ENCODE measurements around the gene ZMYND8. TPM values are rescaled to one million over a fixed set of nuclear protein-coding genes. Genes with fewer than 3 reads are reported as not detected.
A peak's percentile ranks its signal among the peaks of the same experiment; 100 is the strongest.

Gene ZMYND8
- total RNA-seq, 1 experiment from 2014 or later: 22.8 TPM

DNA sequence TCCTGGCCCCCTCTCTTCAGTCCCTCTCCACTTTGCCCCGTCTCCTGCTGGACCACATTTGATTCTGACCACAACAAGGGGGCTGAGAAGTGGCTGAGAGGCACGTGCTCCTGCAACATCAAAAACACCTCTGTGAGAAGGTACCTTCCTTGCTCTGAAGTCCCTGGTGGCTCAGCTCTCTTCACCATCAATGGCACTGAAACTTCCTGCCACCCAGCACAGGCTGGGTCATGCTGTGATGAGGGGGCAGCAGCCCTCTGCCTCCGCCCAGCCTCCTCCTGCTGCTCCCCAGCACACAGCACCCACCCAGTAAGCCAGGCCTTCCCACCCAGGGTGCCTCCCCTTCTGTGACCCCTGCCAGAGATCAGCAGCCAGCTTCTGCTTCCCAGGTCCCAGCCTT is 10.3 kb downstream of the ZMYND8 start:
- DNase-seq (ENCODE audit: low read depth, low spot score): no peak

DNA sequence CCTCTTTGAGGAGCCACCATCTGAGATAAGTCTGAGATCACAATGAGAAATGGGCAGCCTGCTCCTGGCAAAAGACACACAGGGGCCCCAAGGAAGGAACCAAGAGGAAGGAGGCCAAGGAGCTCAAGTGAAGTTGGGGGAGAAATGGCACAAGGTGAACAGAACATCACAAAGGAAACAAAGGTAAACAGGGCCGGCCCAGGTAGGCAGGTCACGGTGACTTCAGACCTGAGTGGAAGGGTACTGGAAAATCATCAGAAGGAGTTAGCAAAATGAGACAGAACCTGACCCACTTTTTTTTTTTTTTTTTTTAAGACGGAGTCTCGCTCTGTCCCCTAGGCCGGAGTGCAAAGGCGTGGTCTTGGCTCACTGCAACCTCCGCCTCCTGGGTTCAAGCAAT is 11.3 kb downstream of the ZMYND8 start:
- no peak for DNase-seq (ENCODE audit: low read depth, low spot score)
- in situ Hi-C loops (cut with HindIII; ENCODE audit: low pct_unique_long_range_greater_than_20kb, low sequenced_read_pairs): no loop called here

More for the DNA sequence above, 10.3 kb downstream of the ZMYND8 start:
- in situ Hi-C loops (cut with HindIII; ENCODE audit: low pct_unique_long_range_greater_than_20kb, low sequenced_read_pairs): no loop called here

DNA sequence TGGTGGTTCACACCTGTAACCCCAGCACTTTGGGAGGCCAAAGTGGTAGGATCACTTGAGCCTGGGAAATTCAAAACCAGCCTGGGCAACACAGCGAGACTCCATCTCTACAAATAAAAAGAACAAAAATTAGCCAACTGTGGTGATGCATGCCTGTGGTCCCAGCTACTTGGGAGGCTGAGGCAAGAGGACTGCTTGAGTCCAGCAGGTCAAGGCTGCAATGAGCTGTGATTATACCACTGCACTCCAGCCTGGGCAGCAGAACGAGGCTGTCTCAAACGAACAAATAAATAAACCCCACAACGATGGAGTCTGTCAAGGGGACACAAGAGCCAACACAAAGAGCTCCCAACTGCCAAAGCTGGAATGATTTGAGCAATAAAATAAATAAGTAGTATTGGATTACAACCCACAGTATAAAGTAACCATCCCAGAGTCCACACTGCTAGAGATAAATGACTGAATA is 13.5 kb downstream of the ZMYND8 start:
- DNase-seq (ENCODE audit: low read depth, low spot score): no peak
- in situ Hi-C loops (cut with HindIII; ENCODE audit: low pct_unique_long_range_greater_than_20kb, low sequenced_read_pairs): no loop called here

DNA sequence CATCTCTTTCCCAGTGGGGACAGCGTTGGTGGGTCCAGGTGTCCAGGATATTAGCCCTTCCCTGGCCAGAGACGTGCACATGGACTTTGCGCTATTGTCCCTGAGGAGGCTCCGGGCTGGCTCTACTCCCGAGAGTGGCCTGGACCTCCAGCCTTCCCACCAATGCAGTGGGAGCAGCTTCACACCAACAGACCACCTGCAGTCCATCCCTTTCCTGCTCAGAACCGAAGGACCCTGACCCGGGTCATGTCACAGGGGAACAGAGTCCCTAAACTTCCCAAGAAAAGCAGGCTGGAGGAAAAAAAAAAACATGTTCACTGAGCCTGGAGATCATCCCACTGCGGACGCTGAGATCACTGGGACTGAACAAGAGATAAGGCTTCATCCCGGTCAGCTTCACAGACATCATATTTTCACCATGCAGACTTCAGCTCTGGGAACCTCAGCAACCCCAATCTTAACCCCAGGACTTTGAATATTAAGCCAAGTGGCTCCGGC is 18.3 kb downstream of the ZMYND8 start:
- DNase-seq (ENCODE audit: low read depth, low spot score): no peak
- in situ Hi-C loops (cut with HindIII; ENCODE audit: low pct_unique_long_range_greater_than_20kb, low sequenced_read_pairs): no loop called here

DNA sequence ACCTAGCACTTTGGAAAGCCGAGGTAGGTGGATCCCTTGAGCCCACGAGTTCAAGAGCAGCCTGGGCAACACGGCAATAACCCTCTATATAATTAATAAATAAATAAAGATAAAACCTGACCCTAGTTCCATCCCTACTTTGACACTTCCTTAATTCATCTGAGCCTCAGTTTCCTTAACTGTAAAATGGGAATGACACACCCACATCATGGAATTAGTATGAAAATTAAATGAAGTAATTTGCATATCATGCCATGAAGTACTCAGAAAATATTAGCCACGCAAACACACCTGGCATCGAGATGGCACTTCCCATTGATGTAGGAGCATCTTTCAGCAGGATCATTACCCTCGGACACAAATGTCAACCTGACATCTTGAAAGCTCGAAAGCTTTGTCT is 19.1 kb downstream of the ZMYND8 start:
- no peak for DNase-seq (ENCODE audit: low read depth, low spot score)
- in situ Hi-C loops (cut with HindIII; ENCODE audit: low pct_unique_long_range_greater_than_20kb, low sequenced_read_pairs): no loop called here

DNA sequence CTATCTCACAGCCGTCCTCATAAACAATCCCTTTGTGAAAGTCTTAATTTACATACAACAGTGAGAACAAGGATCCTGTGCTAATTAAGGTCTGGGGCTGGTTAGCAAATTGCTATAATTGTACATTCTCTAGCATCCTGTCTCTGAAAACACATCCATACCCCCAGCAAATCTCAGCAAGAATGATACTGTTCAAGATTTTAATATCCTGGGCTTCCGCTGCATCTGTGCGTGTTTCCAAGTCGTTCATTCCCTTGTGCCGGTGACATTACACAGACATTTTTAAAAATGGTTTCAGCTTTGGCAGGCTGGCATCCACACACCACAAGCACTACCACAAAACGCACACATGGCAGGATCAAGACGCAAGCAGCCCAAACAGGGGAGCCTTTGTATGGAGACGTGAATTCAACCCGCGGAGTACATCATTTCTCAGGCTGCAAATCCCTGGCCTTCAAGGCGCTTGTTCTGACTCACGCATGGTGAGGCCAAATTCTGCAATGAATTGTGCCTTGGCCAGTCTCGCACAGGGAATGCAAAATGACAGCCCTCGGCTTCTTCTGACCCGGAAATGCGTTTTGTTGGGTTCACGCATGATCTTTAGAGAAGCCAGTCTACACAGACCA is 20.3 kb downstream of the ZMYND8 start:
- DNase-seq (ENCODE audit: low read depth, low spot score): peak; percentile 99
- in situ Hi-C loops (cut with HindIII; ENCODE audit: low pct_unique_long_range_greater_than_20kb, low sequenced_read_pairs): no loop called here

DNA sequence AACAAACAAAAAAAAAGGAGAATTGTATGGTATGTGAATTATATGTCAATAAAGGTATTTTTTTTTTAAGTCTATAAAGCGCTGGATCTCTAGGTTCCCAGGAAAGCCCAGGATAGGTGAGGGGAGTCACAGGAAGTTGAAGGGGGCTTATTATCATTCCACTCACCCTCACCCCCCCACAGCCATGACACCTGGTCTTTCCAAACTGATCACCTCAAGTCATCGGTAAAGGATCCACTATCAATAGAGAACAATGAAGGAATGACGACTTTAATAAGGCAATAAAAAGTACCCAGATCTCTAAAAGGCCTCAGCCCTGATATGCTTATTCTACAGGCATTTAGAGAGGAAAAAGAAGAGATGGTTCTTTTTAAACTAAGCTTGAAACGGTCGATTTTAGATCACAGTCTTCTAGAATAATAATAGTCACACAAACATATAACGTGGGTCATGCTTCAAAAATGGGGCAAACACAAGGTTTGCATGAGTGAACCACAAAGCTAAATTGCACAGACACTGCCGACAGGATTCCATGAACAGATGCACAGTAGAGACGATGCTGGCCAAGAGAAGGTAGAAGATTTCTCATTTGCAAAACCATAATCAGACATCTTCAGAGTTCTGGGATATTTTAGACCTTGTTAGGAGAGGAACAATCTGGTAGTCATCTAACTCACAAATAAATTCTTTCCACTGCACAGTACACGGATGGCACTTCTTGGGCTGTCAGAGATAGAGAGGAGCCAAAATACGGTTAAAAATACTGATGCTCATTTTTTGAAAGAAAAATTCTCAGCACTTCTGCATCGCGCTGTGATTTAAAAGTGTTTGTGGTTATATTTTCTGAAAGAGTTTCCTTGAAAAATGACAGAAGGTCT is 21.0 kb downstream of the ZMYND8 start:
- in situ Hi-C loops (cut with HindIII; ENCODE audit: low pct_unique_long_range_greater_than_20kb, low sequenced_read_pairs): no loop called here
- DNase-seq (ENCODE audit: low read depth, low spot score): no peak

DNA sequence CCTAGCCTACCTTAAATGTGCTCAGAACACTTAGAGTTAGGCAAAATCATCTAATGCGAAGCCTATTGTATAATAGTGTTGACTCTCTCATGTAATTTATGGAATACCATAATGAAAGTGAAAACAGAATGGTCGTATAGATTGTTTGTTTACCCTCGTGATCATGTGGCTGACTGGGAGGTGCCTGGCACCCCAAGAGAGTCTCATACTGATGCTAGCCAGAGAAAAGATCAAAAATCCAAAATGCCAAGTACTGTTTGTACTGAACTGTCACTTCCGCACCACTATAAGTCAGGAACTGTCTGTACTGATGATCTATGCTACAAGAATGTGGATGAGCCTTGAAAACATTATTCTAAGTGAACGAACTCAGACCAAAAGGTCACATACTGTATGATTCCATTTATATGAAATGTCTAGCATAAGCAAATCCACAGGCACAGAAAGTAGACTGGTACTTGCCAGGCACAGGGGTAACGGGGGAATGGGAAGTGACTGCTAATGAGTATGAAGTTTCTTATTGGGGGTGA is 22.4 kb downstream of the ZMYND8 start:
- in situ Hi-C loops (cut with HindIII; ENCODE audit: low pct_unique_long_range_greater_than_20kb, low sequenced_read_pairs): no loop called here

DNA sequence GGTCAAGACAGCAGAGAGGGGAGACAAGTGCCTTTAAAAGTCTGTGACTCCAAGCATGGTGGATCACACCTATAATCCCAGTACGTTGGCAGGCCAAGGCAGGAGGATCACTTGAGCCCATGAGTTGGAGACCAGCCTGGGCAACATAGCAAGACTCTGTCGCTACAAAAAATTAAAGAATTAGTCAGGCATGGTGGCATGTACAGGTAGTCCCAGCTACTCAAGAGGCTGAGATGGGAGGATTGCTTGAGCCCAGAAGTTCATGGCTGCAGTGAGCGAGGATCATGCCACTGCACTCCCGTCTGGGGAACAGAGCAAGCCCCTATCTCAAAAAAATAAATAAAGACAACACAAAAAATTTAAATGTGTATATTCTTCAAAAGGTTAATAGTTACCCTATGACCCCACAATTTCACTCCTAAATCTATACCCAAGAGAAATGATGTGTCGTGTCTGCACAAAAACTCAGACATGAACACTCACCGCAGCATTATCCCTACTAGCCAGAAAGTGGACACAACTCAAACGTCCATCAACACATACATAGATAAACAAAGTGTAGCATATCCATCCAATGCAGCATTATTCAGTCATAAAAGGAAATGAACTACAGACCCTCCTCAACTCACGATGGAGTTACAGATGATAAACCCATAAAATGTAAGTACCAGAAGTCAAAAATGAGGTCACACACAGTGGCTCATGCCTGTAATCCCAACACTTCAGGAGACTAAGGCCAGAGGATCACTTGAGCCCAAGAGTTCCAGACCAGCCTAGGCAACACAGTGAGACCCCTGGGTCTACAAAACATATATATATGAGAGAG is 23.9 kb downstream of the ZMYND8 start:
- in situ Hi-C loops (cut with HindIII; ENCODE audit: low pct_unique_long_range_greater_than_20kb, low sequenced_read_pairs): no loop called here

More for the DNA sequence above, 22.4 kb downstream of the ZMYND8 start:
- DNase-seq (ENCODE audit: low read depth, low spot score): peak; percentile 95

DNA sequence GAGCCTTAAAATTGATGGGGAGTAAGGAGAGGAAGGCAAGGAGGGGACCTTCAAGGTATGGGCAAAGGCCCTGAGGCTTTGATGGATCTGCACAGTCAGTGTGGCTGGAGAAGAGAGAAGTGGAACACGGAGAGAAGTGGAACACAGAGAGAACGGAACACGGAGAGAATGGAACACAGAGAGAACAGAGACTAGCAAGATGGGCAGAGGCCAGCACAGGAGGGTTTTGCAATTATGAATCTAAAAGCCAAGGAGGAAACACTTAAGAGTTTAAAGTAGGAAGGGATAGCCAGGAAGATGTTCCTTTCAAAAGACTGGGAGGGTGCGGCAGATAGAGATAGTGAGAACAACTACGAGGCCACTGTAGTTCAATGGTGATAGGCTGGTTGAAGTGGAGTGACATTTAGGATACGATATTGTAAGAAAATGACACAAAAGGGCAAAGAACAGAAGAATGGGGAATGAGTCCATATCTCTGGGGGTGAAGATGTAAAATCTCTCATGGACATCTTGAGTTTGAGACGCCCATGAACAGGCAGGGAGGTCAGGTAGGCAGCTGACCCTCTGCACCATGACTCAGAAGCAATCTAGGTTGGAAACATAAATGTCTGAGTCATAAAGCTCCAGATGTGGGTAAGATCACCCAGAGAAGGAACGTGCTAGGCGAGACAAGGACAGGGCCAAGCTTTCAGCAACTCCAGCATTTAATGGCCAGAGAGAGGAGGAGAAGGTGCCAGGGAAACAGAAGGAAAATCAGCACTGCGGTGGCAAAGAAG is 25.4 kb downstream of the ZMYND8 start:
- in situ Hi-C loops (cut with HindIII; ENCODE audit: low pct_unique_long_range_greater_than_20kb, low sequenced_read_pairs): no loop called here
- DNase-seq (ENCODE audit: low read depth, low spot score): no peak

More for the DNA sequence above, 23.9 kb downstream of the ZMYND8 start:
- DNase-seq (ENCODE audit: low read depth, low spot score): no peak

DNA sequence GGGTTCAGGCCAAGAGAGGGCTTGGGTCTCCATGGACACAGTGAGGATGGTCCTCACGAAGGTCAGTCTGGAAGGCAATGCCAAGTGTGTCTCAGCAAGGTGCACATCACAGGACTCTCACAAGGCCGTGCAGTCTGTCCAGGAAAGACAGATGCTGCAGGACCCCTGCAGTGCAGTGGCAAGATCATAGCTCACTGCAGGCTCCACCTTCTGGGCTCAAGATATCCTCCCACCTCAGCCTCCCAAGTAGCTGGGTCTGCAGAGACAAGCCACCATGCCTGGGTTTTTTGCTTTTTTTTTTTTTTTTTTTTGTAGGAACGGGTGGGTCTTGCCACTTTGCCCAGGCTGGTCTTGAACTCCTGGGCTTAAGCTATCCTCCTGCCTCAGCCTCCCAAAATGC is 26.4 kb downstream of the ZMYND8 start:
- in situ Hi-C loops (cut with HindIII; ENCODE audit: low pct_unique_long_range_greater_than_20kb, low sequenced_read_pairs): no loop called here

DNA sequence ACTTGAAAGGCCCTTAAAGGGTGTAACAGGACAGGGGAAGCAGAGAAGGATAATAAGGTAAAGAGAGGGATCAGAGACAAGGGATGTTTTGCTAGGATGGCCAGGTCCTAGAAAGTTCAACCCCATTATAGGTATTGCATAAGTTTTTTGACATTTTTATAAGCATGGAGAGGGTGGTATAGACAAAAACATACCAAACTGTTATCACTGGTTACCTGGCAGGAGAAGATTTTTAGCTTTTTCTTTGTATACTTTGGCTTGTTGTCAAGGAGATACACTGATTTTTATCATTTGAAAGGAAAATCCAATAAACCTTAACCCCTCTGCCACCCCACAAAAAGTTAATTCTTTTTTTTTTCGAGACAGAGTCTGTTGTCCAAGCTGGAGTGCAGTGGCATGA is 28.4 kb downstream of the ZMYND8 start:
- in situ Hi-C loops (cut with HindIII; ENCODE audit: low pct_unique_long_range_greater_than_20kb, low sequenced_read_pairs): no loop called here
- no peak for DNase-seq (ENCODE audit: low read depth, low spot score)

More for the DNA sequence above, 26.4 kb downstream of the ZMYND8 start:
- no peak for DNase-seq (ENCODE audit: low read depth, low spot score)

DNA sequence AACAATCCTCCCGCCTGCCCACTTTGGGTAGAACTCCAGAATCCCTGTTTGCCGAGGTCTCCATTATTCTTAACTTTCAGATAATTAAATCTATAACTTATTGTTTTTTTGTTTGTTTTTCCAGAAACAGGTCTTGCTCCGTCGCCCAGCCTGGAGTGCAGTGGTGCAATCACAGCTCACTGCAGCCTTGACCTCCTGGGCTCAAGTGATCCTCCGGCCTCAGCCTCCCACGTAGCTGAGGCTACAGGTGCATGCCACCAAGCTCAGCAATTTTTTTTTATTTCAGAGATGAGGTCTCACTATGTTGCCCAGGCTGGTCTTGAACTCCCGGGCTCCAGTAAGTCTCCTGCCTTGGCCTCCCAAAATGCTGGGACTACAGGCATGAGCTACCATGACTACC is 28.8 kb downstream of the ZMYND8 start:
- no peak for DNase-seq (ENCODE audit: low read depth, low spot score)
- in situ Hi-C loops (cut with HindIII; ENCODE audit: low pct_unique_long_range_greater_than_20kb, low sequenced_read_pairs): no loop called here

DNA sequence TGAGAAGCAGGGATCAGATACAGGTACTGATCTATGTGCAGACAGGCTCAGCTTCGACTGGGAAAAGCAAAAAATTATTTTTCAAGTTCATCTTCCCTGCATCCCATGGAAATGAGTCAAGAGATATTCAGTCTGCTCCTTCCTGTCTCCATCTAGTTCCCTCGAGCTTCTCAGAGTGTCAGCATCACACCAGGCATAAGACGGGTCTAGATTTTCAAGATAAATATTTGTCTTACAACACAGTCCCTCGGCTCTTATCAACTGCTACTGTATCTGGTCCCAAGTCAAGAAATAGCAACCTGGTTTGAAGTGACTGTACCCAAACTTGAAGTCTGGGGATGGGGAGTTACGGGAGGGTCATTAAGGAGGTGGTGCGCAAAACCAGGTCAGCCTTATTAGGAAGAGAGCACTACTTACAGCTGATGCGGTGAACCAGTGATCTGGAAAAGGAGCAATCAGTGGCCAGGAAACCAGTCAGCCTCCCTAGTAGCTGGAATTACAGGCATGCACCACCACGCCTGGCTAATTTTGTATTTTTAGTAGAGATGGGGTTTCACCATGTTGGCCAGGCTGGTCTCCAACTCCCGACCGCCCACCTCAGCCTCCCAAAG is 29.7 kb downstream of the ZMYND8 start:
- no peak for DNase-seq (ENCODE audit: low read depth, low spot score)
- in situ Hi-C loops (cut with HindIII; ENCODE audit: low pct_unique_long_range_greater_than_20kb, low sequenced_read_pairs): no loop called here

DNA sequence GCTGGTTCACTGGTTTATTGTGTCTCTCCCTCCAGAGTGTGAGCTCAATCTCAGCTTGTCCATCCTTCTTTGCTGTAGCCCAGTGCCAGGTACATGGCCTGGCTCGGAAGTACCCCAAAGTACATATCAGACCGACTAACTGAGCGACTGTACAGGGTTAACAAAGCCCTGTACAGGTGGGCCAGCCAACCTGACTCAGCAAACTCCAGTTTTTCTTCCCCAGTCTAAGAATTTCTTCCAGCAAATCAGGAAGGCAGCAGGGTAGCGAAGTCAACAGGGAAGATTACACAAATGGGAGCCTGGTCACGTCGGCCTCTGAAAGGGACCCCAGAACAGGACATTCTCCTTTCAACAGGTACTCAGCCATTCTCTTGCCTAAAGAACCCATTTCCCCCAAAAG is 31.3 kb downstream of the ZMYND8 start:
- DNase-seq (ENCODE audit: low read depth, low spot score): no peak
- in situ Hi-C loops (cut with HindIII; ENCODE audit: low pct_unique_long_range_greater_than_20kb, low sequenced_read_pairs): no loop called here

DNA sequence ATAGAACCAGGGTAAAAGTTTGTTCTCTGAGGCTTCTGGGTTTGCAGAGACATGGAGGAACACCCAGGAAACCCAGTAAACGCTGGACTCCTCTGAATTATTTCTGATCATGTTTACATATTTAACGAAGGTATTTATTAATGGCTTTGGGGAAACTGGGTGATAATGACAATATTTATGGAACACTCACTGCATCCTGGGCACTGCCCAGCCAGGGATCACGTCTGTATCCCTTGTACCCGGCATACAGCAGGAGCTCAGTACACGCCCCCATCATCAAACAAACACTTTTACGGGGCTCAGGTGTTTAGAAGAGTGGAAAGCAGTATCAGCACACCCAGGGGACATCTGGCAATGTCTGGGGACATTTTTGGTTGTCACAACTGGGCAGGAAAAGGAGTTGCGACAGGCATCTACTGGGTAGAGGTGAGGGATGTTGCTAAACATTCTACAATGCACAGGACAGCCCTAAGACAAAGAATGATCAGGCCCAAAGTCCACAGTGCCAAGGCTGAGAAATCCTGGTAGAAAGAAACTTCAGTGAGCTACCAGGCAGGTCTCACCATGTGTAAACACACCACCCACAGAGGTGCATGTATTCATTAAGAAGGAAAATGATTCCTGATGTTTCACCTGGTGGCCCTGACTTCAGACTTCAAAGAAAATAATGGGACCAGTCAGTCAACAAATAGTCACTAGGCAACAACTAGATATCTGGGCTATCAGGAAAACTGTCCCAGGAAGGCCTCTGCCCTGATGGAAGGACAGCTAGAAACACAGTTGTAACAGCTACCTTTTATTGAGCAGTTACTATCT is 35.3 kb downstream of the ZMYND8 start:
- DNase-seq (ENCODE audit: low read depth, low spot score): no peak
- in situ Hi-C loops (cut with HindIII; ENCODE audit: low pct_unique_long_range_greater_than_20kb, low sequenced_read_pairs): no loop called here

Data from SK-MEL-5 (cell line).